IPS-20b (cell line): ENCODE results near the gene NCLN.
"Not testable (repeated sequence)": the region's sequence is repeated elsewhere in the genome, so short reads cannot be mapped to it uniquely, and the experiment has no call there.

Source experiments
- H3K27ac ChIP-seq: one replicate; pipeline ENCODE4 v1.5.1; 2013; ENCODE audit warnings: low read length
- H3K27me3 ChIP-seq: 2 replicates; pipeline ENCODE4 v1.6.1; 2013; ENCODE audit warnings: mild to moderate bottlenecking, low read length, inconsistent platforms; ENCODE audit not compliant: insufficient read depth
- H3K36me3 ChIP-seq: 2 replicates; pipeline ENCODE4 v1.6.1; 2013; ENCODE audit warnings: low read depth, mild to moderate bottlenecking, inconsistent platforms, low read length, moderate library complexity; ENCODE audit not compliant: insufficient read depth
- H3K4me1 ChIP-seq: 2 replicates; pipeline ENCODE4 v1.6.1; 2013; ENCODE audit warnings: mild to moderate bottlenecking, control low read depth, inconsistent platforms, low read length, moderate library complexity; ENCODE audit not compliant: insufficient read depth
- H3K4me3 ChIP-seq: 2 replicates; pipeline ENCODE4 v1.5.1; 2013; ENCODE audit warnings: mild to moderate bottlenecking, low read length, inconsistent platforms
- H3K9ac ChIP-seq: 2 replicates; pipeline ENCODE4 v1.6.1; 2013; ENCODE audit warnings: low read depth, mild to moderate bottlenecking, inconsistent platforms, low read length, moderate library complexity
- H3K9me3 ChIP-seq: 2 replicates; pipeline ENCODE4 v1.6.1; 2013; ENCODE audit warnings: mild to moderate bottlenecking, low read depth, low read length, inconsistent platforms; ENCODE audit not compliant: insufficient read depth

Gene NCLN

DNA sequence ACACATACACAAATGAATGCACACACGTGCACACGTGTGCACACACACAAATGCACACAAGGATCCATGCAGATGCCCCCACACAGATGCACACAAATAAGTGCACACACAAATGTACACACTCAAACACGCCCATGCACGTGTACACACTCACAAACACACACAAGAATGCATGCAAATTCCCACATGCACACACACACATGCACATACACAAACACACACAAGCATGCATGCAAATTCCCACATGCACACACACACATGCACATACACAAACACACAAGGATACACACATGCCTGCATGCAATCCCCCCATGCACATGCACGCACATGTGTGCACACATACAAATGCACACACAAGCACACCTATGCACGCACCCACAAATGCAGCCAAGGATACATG, 36.6 kb upstream of the NCLN start:
- no peak overlapping the region for H3K4me3 ChIP-seq
- H3K27ac ChIP-seq = no peak overlapping the region
- no peaks in the 10 kb centered on the region; the same call in 1 of the 2 replicates for H3K4me1 ChIP-seq
- H3K36me3 ChIP-seq = no peaks in the 10 kb centered on the region
- H3K9ac ChIP-seq = no peak overlapping the region
- H3K27me3 ChIP-seq = peaks cover 6% of the 10 kb centered on the region; the same call in 1 of the 2 replicates
- H3K9me3 ChIP-seq = no peaks in the 10 kb centered on the region

DNA sequence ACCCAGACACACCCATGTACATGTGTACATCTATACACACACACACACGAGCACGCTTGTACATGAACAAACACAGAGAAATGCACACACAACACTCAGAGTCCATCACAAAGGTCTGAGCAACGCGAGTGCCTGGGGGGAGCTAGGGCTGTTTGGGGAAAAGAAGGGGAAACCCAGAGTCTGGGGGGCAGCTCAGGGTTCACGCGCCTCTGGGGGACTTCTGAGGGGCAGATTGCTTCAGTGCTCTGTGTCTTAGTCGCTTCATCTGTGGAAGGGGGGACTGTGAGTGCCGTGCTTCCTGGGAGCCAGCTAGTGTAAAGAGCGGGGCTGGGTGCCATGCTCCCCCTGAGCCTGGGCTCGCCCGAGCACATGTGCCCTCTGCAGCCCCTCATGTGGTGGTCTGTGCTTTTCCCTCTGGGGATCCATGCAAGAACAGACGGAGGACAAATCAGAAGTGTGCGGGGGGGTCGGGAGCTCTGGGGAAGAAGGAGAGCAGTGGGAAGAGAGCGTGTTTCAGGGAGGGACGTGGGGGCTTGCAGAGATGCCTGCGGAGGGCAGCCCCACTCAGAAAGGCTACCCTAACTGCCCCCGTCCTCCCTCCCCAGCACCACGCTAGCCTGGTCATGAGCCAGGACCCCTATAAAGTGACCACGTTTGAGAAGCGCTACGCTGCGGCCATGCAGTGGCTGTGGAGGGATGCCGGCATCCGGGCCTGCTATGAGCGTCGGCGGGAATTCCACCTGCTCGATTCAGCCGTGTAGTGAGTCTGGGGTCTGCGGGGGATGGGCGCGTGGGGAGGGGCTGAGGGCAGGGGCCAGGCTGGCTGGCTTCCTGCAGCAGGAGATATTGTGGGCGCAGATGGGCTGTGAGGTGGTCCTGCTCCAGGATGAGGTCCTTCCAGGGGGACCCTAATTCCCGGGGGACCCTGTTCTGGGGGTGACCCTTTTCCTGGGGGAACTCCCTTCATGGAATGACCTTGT, 35.9 kb upstream of the NCLN start:
- no peaks in the 10 kb centered on the region for H3K9me3 ChIP-seq
- H3K27ac ChIP-seq = no peak overlapping the region
- no peaks in the 10 kb centered on the region; the same call in 1 of the 2 replicates for H3K4me1 ChIP-seq
- H3K36me3 ChIP-seq = no peaks in the 10 kb centered on the region
- H3K4me3 ChIP-seq = no peak overlapping the region
- H3K27me3 ChIP-seq = peaks cover 6% of the 10 kb centered on the region; the same call in 1 of the 2 replicates
- no peak overlapping the region for H3K9ac ChIP-seq

DNA sequence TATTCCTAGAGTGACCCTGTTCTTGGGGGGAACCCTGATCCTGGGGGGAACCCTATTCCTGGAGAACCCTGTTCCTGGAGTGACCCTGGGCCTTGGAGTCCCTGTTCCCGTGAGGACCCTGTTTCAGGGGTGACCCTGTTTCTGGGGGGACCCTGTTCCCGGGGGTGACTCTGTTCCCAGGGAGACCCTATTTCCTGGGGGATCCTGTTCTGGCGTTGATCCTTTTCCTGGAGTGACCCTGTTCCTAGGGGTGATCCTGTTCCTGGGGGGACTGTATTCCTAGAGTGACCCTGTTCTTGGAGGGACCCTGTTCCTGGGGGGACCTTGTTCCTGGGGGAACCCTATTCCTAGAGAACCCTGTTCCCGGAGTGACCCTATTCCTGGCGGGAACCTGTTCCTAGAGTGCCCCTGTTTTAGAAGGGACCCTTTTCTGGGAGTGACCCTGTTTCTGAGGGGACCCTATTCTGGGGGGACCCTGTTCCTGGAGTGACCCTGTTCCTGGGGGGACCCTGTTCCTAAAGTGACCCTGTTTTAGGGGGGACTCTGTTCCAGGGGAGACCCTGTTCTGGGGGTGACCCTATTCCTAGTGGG, 34.9 kb upstream of the NCLN start:
- Histone ChIP-seq H3K9me3 (no peaks in the 10 kb centered on the region), H3K27ac (no peak overlapping the region), H3K4me3 (no peak overlapping the region), H3K4me1 (no peaks in the 10 kb centered on the region; the same call in 1 of the 2 replicates), H3K27me3 (peaks cover 6% of the 10 kb centered on the region; the same call in 1 of the 2 replicates), H3K36me3 (no peaks in the 10 kb centered on the region), H3K9ac (no peak overlapping the region)

DNA sequence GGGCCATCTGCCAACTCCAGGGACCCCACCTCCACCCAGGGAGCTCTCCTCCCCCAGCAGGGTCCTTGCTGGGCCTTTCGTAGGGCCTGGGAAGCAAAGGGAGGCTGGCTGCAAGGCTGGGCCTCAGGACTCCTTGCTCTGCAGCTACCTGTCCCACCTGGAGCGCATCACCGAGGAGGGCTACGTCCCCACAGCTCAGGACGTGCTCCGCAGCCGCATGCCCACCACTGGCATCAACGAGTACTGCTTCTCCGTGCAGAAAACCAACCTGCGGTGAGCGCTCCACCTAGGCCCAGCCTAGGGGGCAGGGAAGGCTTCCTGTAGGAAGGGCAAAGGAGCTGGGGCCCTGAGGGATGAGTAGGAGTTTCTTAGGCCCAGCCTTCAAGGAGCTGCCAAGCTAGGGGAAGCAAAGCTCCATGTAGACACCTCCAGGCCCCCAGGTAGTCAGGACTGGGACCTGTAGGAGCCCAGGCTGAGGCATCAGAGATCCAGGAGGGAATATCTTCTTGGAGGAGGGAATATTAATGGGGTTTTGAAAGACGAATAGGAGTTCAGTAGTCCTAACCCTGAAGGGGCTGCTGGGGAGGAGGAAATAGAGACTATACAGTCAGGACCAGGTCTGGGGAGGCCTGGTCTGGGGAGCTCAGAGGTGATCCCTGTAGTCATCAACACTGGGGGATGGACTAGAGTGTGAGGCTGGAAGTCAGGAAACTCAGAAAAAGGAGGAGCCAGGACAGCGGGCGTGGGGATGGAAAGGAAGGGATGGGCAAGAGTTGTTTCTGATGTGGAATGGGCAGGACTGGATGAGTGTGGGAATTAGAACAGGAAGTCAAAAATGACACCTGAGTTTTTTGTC, 33.9 kb upstream of the NCLN start:
- no peaks in the 10 kb centered on the region for H3K9me3 ChIP-seq
- H3K27me3 ChIP-seq = peaks cover 6% of the 10 kb centered on the region; the same call in 1 of the 2 replicates
- H3K9ac ChIP-seq = no peak overlapping the region
- no peaks in the 10 kb centered on the region for H3K36me3 ChIP-seq
- no peak overlapping the region for H3K4me3 ChIP-seq
- H3K27ac ChIP-seq = no peak overlapping the region
- no peaks in the 10 kb centered on the region; the same call in 1 of the 2 replicates for H3K4me1 ChIP-seq

DNA sequence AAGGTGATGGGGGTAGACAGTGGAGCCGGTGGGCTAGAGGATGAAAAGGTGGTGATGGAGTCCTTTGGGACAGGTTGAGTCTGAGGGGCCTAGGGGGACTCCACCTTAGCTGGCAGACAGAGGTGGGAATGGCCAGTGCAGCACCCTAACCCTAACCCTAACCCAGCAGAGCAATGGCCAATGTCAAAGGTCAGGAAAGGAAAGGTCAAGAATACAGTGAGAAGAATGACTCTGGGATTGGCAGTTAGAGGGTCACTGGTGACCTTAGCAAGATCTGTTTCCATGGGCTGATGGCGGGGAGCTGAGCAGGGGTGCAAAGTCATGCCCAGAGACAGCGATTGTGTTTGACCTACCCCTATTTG, 33.3 kb upstream of the NCLN start:
- no peaks in the 10 kb centered on the region for H3K9me3 ChIP-seq
- H3K36me3 ChIP-seq = no peaks in the 10 kb centered on the region
- no peak overlapping the region for H3K4me3 ChIP-seq
- peaks cover 6% of the 10 kb centered on the region; the same call in 1 of the 2 replicates for H3K27me3 ChIP-seq
- H3K9ac ChIP-seq = no peak overlapping the region
- no peak overlapping the region for H3K27ac ChIP-seq
- no peaks in the 10 kb centered on the region; the same call in 1 of the 2 replicates for H3K4me1 ChIP-seq

DNA sequence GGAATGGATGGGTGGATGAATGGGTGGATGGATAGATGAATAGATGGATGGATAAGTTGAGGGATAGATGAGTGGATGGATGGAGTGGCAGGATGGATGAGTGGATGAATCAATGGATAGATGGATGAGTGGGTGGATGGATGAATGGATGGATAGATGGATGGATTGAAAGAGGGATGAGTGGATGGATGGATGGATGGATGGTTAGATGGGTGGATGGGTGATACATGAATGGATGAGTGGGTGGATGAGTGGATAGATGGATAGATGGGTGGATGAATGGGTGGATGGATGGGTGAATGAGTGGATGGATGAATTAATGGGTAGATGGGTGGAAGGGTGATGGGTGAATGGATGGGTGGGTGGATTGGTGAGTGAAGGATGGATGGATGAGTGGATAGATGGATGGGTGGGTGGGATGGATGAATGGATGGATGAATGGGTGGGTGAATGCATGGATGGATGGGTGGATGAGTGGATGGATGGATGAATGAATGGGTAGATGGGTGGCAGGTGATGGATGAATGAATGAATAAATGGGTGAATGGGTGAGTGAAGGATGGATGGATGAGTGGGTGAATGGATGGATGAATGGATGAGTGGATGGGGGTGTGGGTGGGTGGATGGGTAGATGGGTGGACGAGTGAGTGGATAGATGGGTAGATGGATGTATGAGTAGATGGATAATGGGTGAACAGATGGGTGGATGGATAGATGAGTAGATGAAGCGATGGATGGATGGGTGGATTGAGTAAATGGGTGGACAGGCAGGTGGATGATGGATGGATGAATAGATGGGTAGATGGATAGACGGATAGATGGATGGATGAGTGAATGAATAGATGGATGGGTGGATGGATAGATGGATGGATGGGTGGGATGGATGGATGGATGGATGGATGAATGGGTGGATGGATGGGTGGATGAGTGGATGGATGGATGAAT, 32.2 kb upstream of the NCLN start:
- H3K4me1 ChIP-seq = no peaks in the 10 kb centered on the region; the same call in 1 of the 2 replicates
- no peak overlapping the region for H3K4me3 ChIP-seq
- peaks cover 6% of the 10 kb centered on the region; the same call in 1 of the 2 replicates for H3K27me3 ChIP-seq
- H3K9ac ChIP-seq = no peak overlapping the region
- no peak overlapping the region for H3K27ac ChIP-seq
- no peaks in the 10 kb centered on the region for H3K9me3 ChIP-seq
- H3K36me3 ChIP-seq = no peaks in the 10 kb centered on the region

DNA sequence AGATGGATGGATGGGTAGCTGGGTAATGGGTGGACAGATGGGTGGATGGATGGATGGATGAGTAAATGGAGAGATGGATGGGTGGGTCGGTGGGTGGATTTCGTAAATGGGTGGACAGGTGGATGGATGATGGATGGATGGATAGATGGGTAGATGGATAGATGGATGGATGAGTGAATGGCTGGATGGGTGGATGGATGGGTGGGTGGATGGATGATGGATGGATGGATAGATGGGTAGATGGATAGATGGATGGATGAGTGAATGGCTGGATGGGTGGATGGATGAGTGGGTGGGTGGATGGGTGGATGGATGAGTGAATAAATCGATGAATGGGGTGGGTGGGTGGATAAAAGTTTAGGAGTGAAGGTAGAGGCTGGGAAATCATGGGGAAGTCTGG, 31.3 kb upstream of the NCLN start:
- H3K9ac ChIP-seq, H3K9me3 ChIP-seq, H3K27ac ChIP-seq, H3K4me1 ChIP-seq, H3K4me3 ChIP-seq, H3K36me3 ChIP-seq, H3K27me3 ChIP-seq: not testable (repeated sequence)

DNA sequence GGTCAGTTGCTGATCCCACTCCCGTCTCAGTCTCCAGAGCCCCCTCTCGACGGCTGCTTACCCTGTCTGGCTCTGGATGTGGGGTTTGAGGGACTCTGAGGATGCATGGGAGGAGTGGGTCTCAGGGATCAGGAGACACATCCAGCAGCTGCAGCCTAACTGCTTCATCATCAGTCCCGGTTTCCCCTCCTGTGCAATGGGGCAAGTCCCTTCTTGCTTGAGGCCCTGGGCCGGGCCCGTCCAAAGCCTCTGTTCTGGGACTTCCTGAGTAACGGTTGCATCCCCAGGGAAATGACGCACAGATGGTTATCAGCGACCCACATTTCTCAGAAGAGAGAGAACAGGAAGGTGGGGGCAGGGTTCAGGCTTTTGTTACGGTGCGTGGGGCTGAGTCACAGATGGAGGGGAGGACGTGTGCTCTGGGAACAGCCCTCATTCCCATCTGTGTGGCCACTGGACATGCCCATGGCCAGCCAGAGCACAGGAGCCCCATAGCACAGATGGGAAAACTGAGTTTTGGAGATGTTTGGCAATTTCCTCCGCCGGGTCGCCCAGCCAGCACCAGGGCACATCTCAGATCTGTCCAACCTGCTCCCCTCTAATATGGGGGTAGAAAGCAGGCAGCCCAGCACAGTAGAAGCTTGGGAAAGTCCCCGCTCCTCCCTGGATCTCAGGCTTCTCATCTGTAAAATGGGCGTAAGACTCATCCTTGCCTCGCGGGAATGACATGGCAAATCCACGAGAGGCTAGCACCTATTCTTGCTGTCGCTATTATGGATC, 30.6 kb upstream of the NCLN start:
- Histone ChIP-seq H3K4me1 (no peaks in the 10 kb centered on the region), H3K9me3 (no peaks in the 10 kb centered on the region), H3K4me3 (no peak overlapping the region), H3K27me3 (peaks cover 6% of the 10 kb centered on the region; the same call in 1 of the 2 replicates), H3K27ac (no peak overlapping the region), H3K36me3 (no peaks in the 10 kb centered on the region), H3K9ac (no peak overlapping the region)

DNA sequence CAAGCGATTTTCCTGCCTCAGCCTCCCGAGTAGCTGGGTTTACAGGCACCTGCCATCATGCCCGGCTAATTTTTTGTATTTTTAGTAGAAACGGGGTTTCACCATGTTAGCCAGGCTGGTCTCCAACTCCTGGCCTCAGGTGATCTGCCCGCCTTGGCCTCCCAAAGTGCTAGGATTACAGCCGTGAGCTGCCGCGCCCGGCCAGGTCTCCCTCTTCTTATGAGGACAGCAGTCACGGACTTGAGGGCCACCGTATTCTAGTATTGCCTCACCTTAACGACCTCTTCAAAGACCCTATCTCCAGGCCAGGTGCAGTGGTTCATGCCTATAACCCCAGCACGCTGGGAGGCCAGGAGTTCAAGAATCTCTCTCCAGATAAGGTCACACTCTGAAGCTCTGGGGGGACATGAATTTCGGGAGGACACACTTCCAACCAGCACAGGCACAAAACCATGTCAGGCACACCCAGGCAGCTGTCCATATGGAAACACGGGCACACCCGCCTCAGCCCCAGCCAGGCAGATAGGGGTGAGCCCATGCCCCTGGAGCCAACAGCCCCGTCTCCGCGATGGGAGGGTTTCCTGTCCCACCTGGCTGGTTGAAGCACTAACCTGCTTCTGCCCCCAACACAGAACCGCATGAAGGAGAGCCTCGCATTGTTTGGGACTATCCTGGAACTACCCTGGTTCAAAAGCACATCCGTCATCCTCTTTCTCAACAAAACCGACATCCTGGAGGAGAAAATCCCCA, 28.5 kb upstream of the NCLN start:
- H3K36me3 ChIP-seq = no peaks in the 10 kb centered on the region
- H3K4me3 ChIP-seq = no peak overlapping the region
- H3K9me3 ChIP-seq = no peaks in the 10 kb centered on the region
- H3K4me1 ChIP-seq = no peaks in the 10 kb centered on the region
- H3K27me3 ChIP-seq = no peaks in the 10 kb centered on the region
- H3K9ac ChIP-seq = no peak overlapping the region
- H3K27ac ChIP-seq = no peak overlapping the region

DNA sequence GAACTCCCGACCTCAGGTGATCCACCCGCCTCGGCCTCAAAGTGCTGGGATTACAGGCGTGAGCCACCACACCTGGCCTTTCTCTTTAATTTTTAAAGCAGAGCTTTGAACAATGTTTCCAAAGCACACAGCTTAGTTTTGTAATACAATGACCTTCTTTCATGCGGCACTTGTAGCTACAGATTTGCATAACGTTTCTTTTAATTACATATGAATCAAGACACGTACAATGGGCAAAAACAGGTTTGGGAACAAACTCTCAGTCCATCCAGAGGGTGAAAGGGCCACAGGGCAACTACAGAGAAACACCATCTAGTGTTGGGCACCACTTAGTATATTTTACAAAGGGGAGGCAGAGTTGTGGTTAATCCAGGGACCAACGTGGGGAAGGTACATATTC, 26.2 kb upstream of the NCLN start:
- Histone ChIP-seq H3K36me3 (no peaks in the 10 kb centered on the region), H3K4me3 (no peak overlapping the region), H3K9ac (no peak overlapping the region), H3K27ac (no peak overlapping the region), H3K27me3 (peaks cover 11% of the 10 kb centered on the region; the same call in 1 of the 2 replicates), H3K9me3 (no peaks in the 10 kb centered on the region), H3K4me1 (no peaks in the 10 kb centered on the region)
